H1 (cell line): ENCODE results near the gene CEP57L1. TPM values are rescaled to one million over a fixed set of nuclear protein-coding genes. Genes with fewer than 3 reads are reported as not detected.

Source experiments
- RFX5 ChIP-seq: IDR thresholded peaks from 2 replicates; pipeline ENCODE4 v1.6.1; 2011; ENCODE audit warnings: low read depth, low read length, improper control_type of control experiment, borderline replicate concordance
- polyA plus RNA-seq, 7 experiments: library from polyadenylated mRNA; depleted of rRNA in 3 of 7; stranded (reverse) in 5 of 7; unstranded in 2 of 7; fragments of >200 nt in 5 of 7; fragments of 200-250 nt in 2 of 7; gene quantifications; 1 replicate in 5 of 7; 2 replicates in 1 of 7; 4 replicates in 1 of 7; pipeline versions ENCODE4 v1.2.1 to v1.2.3, GENCODE V29; 2011 to 2013; ENCODE audit warnings: missing spikeins in 2 of 7, mixed read lengths in 2 of 7
- total RNA-seq: library from RNA; stranded (reverse); fragmentation: NEBNext Ultra II Directional; extraction: Animal tissue kit (Norgen Biotek cat#: 25700); gene quantifications from 2 replicates; pipeline ENCODE4 v1.2.1, GENCODE V29; 2021

The CEP57L1 gene
- total and polyA plus RNA-seq, 2 of the 8 experiments (the other 6 are each of a cell fraction or from before 2014, with no cell fraction given), result 3.6 to 11.5 TPM

GRCh38 chr6:109166673-109167072 is 71.4 kb downstream of the CEP57L1 start (continued):
- no peak for TF ChIP-seq RFX5
